Hematopoietic multipotent progenitor cell treated with erythropoietin and hydrocortisone succinate and interleukin-3 and kit ligand, for 15 days (in vitro differentiated cells): ENCODE measurements around the gene TLCD5.

ENCODE experiments used
- DNase-seq: peaks from one replicate; pipeline ENCODE4 v3.0.0-alpha.2; 2015; ENCODE audit warnings: low spot score

Gene TLCD5

GRCh38 chr11:120324932-120325810 lies at the start of gene TLCD5:
Gene TLCD5, plus strand, starts transcription at chr11:120325299. Its CDS starts 2,143 bp downstream, at chr11:120327442.
- DNase-seq: no peak

- DNase-seq: no peak
Observed at GRCh38 chr11:120279502-120279901, 45.6 kb upstream of the TLCD5 start.

- no peak for DNase-seq
Observed at GRCh38 chr11:120280600-120281051, 44.5 kb upstream of the TLCD5 start.

DNA sequence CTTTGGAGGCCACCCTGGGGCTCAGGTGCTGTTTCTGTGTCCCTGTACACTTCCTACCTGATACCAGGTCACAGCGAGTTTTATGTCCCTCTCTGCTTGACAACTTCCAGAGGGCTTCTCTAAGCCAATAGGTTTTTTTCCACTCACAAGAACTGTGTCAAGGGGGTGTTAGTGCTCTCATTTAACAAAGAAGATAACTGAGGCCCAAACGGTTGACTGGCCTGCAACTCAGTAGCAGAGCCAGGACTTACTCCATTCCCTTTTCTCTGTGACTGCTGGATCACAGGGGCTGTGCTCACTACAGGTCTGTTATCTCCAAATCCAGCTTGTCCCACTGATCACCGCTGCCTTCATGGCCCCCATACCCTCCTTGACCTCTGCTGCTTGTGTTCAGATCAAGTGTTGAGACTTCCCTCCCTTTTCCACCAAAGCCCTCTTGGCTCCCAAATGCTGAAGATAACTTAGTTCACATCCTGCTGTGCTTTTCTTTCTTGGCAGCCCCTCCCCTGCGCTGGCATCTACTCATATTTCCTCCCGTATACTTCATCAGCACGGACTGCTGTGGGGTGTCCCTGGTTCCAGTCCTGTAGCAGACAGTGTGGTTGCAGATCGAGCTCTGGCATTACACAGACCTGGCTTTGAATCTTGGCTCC lies 43.8 kb upstream of the TLCD5 start:
- no peak for DNase-seq

- no peak for DNase-seq
Observed at GRCh38 chr11:120283124-120283523, 42.0 kb upstream of the TLCD5 start.

DNA sequence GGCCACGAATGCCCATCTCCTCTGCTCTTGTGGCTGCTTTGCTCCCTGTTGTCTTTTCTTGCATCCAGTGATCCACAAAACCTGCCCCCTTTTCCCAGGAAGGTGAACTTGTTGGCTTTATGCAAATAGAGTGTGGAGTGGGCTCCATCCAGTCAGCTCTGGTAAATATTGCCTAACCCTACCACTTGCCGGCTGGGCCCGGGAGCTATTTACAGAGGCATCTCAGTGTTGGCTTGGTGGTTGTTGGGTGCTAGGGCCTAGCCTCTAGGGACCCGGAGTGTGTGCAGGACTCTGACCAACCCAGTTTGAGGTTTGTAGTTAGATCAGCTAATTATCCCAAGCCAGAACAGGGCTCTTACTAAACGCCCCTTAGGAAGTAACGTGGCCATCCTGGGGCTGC lies 40.8 kb upstream of the TLCD5 start:
- DNase-seq: no peak

DNA sequence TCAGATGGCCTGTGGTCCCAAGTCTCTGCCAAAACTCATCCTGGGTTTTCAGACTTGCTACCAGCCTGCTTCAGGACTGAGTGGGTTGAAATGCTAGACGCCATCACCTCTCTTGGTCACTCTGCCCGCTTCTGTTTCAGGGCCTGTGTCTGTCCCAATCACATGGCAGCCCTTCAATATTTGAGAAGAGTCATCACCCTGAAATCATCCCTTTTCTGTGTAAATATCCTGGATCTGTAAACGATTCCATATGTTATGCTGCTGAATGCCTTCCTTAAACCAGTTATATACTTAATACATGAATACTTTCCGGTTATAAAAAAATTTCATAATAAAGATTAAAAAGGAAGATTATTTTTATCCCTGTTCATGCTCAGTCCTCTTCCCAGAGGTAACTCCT lies 39.8 kb upstream of the TLCD5 start:
- no peak for DNase-seq

DNA sequence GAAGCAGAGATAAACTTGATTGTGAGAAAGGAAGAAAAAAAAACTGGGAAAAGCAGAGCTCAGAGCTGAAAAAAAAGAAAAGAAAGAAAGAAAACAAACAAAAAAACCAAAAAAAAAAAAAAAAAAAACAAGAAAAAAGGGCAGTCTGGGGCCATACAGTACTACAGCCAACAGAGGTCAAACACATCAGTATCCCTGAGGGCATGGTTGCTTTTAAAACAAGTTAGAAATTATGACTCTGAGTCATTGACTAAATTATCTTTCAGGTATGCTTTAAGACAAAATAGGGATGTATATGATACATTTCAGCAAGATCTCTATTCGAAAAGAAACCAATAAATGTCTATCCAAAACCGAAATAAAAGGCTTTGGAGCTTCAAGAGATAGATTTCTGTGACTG lies 37.1 kb upstream of the TLCD5 start:
- no peak for DNase-seq

GRCh38 chr11:120289426-120289825 lies 35.7 kb upstream of the TLCD5 start:
- no peak for DNase-seq

DNA sequence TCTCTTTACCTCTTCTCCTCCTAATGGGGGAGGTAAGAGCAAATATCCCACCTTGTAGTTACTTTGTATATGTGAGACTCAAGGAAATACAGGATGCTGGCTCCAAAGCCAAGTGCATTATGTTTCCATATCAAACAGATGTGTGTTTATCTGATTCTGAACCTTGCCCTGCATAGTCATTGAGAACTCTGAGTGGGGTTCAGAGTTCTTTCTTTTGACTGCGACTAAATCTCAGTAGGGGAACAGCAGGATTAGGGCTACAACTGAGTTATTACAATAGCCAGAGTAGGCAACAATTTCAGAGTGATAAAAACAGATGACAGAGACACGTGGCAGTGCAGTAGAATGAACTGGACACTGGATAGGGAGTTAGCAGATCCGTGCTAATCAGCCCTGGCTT lies 34.1 kb upstream of the TLCD5 start:
- DNase-seq: no peak

DNA sequence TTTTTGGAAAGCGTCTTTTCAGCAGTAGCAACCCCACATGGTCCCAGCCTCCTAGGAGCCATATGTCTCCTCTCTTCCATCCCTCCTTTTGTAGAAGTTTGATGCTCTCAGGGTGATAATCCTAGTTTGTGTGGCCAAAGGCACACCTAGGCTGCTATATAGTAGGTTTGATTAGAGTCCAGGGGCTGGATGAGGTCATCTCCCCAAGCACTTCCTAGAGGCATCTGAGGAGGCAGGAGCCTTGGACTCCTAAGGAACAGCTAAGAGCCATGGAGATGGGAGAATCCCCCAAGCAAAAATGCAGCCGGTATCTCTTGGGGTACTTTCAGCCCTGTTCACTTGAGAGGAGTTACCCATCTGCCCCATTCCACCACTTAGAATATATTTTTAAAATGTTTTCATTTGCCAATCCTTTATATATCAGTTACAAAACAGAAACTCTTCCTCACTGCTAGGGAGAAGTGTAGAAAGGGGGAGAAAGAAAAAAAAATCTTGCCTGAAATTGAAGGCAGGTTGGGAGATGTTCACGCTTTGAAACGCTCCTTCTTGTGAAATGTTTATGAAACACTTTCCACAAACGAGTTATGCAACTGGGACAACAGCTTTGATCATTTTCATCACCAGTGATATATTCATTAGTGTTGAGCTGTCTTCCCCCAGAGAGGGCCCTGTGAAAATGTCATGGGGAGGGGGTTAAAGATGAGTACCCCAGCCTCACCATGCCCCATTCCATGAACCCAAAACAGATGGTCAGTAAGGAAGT lies 31.9 kb upstream of the TLCD5 start:
- no peak for DNase-seq

- DNase-seq: no peak
Observed at GRCh38 chr11:120294096-120294495, 31.0 kb upstream of the TLCD5 start.

DNA sequence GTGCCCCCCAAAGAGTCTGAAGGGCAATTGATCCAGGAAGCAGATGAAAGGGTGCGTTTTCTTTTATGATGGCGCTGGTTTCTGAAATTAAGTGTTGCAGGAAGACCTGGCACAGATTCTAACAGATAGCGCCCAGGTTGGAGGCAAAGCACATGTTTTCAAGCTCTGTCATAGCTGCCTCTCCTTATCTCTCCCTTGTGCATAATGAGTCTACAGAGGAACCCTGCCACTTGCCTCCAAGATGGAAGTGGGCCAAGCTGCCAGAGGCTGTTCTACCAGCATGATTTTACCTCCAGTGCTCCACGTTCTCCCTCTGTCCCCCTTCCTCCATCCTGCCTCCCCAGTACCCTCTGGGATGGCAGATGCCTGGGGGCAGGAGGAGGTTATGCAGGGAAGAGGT lies 30.0 kb upstream of the TLCD5 start:
- no peak for DNase-seq

DNA sequence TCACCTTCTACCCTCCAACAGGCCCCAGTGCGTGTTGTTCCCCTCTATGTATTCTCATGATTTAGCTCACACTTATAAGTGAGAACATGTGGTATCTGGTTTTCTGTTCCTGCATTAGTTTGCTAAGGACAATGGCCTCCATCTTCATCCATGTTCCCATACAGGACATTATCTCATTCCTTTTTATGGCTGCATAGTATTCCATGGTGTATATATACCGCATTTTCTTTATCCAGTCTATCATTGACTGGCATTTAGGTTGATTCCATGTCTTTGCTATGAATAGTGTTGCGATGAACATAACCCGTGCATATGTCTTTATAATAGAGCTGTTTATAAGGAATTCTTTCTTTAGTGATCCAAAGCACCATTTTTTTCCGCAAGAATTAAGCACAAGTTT lies 28.5 kb upstream of the TLCD5 start:
- DNase-seq: no peak

- DNase-seq: no peak
Observed at GRCh38 chr11:120298461-120298860, 26.6 kb upstream of the TLCD5 start.

DNA sequence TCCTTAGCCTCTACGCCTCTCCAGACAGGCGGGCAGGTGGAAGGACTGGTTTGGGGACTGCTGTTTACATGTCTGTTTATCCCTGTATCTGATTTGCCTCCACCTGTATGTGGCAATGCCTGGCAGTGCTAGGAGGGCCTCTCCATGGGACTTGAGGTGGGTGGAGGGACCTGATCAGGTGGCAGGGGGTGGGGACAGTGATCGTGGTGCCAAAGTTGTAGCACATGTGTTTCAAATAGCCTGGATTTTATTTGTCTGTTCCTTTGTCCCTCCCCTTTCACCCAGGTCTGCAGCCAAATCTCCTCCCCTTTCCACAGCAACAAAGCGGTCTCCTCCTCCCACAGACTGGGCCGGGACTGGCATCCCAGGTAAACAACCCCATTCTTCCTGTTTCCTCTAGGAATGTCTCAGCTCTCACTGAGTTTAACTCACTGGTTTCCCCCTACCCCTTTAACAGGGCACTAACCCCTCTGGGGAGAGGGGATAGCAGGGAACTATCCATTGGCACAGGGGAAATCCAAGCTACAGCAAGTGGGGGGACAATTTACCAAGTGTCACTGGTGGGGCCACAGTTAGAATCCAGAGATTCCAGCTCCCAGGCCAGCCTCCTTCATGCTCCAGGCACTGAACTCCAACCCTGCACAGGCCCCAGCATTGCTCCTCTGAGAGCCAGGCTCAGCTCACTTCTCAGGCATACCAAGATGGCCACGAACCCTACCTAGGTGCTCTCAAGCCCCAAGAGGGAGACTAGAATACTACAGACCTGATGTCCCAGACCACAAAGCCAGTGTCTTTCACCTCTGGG lies 22.9 kb upstream of the TLCD5 start:
- DNase-seq: no peak

- peak; percentile 73 for DNase-seq
Observed at GRCh38 chr11:120303004-120303637, 22.0 kb upstream of the TLCD5 start.

DNA sequence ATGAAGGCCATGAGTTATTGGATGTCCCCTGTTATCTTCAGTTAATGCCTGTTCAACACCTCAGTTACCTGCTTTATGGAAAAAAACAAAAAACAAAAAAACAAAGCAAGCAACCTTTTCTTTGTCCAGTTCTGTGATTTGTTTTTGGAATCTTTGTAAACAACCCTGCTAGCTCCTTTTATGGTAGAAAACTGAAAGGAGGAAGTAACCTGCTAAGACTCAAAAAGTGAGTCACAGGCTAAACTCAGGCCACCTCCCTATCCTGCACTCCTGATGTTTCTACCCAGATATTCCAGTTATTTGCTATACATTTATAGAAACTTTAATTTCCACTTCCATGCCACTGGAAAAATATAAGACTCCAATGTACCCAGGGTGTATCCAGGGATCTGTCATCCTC lies 20.6 kb upstream of the TLCD5 start:
- DNase-seq: no peak

- no peak for DNase-seq
Observed at GRCh38 chr11:120305286-120305685, 19.8 kb upstream of the TLCD5 start.

GRCh38 chr11:120306519-120307242 lies 18.4 kb upstream of the TLCD5 start:
- DNase-seq: no peak

DNA sequence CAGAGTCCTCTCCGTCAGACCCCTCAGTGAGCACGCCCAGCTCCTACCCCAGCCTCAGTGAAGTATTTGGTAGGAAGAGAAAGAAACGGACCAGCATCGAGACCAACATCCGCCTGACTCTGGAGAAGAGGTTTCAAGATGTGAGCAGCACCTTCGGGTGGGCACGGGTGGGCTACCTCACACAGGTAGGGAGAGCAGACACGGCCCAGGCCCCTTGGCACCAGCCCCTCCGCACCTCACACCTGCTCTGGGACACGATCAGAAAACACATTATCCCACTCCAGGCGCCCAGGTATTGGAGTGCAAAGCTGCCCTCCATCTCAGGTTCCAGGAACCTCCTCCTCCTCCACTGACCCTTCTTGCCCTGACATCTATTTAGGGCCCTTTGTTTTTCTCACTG lies 17.6 kb upstream of the TLCD5 start:
- no peak for DNase-seq
